Stimulated activated CD4-positive, alpha-beta T cell treated with anti-CD3 and anti-CD28 coated beads, Interleukin-15, amount 100 ng/mL, for 24 hours (primary cell): ENCODE measurements around the gene PRSS3.
A peak's percentile ranks its signal among the peaks of the same experiment; 100 is the strongest.
"Not testable (repeated sequence)": the region's sequence is repeated elsewhere in the genome, so short reads cannot be mapped to it uniquely, and the experiment has no call there.

Experiments
- DNase-seq: peaks from one replicate; pipeline ENCODE4 v3.0.0-alpha.2; 2020

Gene PRSS3

DNA sequence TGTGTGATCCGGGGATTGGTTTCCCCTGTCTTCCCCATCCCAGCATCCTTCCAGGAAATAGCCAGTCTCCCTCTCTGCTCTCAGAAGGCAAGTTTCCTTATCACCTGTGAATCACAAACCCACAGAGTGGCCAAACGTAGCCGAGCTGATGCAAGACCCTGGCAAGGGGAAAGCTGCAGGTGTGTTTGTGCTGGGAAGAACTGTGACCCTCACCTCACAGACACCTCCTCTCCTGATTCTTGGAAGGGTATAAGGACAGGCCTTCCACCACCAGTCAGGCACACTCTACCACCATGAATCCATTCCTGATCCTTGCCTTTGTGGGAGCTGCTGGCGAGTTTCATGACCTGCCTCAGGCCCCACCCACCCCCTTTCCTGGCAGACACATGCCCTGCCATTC is at the start of gene PRSS3:
Gene PRSS3 (plus strand): TSS at position 281 of the 400 bp plus-strand sequence. CDS start 13 bp downstream, at position 294.
- DNase-seq, result no peak

DNA sequence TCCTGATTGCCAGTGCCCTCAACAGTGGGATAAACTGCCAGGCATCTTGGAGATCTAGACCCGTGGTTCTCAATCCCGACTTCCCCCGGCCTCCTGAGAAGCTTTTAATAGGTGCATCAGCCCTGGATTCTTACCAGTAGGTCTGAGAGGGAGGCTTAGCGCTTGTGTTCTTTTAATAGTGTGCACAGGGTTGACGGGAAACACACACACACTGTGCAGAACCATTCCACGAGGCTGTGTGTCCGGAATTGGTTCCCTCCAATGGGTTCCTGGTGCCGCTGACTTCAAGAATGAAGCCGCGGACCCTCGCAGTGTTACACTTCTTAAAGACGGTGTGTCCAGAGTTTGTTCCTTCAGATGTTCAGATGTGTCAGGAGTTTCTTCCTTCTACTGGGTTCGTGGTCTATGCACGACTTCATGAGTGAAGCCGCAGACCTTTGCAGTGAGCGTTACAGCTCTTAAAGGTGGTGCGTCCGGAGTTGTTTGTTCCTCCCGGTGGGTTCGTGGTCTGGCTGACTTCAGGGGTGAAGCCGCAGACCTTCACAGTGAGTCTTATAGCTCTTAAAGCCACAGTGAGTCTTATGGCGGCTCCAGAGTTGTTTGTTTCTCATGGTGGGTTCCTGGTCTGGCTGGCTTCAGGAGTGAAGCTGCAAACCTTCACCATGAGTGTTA is 46.6 kb upstream of the PRSS3 start:
- peak; percentile 27 for DNase-seq

GRCh38 chr9:33749305-33749654 is 46.1 kb upstream of the PRSS3 start:
- peak; percentile 13 for DNase-seq

DNA sequence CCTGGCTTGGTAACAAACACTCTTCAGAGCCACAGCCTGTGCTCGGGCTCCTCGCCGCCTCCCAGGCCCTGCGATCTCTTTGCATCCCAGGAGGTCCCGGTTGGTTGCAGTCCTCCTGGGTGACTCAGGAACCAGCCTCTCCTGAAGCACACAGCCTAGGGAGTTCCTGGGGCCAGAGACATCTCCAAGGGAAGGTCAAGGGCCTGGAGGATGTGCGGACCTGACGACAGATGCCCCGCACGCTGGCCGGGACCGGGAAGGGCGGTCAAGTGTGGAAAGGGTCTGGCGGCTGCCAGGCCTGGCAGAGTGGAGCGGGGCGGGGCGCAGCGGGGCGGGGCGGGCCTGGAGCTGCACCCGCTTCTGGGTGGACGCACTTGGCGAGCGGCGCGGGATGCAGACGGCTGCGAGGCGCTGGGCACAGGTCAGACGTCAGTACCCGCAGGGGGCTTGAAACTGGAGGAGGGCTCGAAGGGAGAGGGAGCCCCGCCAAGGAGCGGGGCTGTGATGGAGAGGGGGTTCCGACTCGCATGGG is 45.0 kb upstream of the PRSS3 start:
- no peak for DNase-seq

GRCh38 chr9:33750839-33751339 is 44.5 kb upstream of the PRSS3 start:
- DNase-seq, result no peak

- no peak for DNase-seq
Observed at GRCh38 chr9:33751536-33752129, 43.7 kb upstream of the PRSS3 start.

GRCh38 chr9:33752130-33752637 is 43.2 kb upstream of the PRSS3 start:
- DNase-seq, result no peak

DNA sequence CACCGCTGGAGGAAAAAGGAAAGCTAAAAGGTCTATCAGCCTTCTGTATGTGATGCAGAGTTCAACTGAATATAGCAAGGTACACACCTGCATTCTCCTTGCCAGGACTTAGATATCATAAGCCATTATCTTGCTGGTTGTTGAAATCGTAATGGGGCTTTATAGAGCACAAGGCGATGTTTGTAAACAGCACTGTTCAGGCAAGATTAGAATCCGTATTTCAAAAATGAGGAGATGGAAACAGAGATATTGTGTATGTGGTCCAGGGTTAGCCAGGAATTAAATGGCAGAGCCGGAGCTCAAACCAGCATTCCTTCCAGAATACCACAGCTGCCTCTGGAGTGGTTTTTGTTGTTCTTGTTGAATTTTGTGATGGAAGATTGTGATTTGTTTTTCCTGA is 42.6 kb upstream of the PRSS3 start:
- not testable (repeated sequence) for DNase-seq

- not testable (repeated sequence) for DNase-seq
Observed at GRCh38 chr9:33759648-33760047, 35.7 kb upstream of the PRSS3 start.

GRCh38 chr9:33762343-33762742 is 33.0 kb upstream of the PRSS3 start:
- DNase-seq, result no peak

DNA sequence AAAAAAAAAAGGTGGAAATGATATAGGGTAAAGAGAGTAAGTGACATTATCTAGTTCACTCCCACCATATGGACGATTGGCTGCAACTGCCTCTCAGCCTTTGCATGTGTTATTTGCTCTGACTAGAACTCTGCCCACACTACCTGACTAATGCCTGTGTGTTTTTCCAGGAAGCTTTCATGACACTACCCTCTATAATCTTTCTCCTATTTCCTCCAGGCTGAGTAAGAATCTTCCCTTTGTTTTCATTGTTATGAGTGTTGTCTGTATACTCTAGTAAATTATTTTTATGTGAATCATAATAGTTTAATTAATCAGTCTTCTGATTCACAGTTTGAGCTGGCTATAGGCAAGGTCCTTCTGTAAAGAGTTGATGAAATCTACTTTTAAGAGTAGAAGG is 31.7 kb upstream of the PRSS3 start:
- not testable (repeated sequence) for DNase-seq

DNA sequence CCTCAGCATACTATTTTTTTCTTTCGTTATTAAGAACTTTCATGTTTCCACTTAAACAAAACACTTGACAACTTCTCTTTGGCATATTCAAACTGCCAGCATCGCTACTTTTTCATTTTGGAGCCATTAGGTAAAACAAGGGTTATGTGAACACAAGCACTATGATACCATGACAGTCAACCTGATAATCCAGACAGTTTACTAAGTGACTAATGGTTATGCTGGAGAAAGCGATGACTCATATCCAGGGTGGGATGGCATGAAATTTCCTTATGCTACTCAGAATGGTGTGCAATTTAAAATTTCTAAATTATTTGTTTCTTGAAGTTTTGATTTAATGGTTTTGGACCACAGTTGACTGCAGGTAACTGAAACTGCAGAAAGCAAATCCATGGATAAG is 29.9 kb upstream of the PRSS3 start:
- DNase-seq, result no peak

DNA sequence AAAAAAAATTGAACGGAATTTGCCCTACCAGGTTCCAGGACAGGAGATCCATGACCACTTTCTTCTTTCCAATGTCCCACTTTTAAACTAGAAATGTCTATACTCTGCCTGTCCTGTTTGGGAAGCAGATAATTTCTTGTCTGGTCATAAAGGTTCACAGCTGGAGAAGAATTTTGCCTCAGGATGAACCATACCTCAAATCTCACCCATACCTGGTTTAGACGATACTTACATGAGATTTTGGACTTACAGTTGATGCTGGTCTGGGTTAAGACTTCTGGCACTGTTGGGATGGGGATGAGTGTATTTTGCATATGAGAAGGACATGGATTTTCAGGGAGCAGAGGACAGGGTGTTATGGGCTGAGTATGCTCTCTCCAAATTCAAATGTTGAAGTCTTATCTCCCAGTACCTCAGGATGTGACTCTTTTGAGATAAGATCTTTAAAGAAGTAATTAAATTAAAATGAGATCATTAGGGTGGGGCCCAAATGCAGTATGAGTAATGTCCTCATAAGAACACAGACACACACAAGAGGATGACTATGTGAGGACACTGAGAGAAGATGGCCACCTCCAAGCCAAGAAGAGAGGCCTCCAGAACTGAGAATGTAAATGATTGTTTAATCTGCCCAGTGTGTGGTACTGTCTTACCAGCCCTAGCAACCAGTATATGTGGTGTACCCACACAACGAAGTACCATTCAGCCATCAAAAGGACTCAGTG is 25.0 kb upstream of the PRSS3 start:
- not testable (repeated sequence) for DNase-seq

DNA sequence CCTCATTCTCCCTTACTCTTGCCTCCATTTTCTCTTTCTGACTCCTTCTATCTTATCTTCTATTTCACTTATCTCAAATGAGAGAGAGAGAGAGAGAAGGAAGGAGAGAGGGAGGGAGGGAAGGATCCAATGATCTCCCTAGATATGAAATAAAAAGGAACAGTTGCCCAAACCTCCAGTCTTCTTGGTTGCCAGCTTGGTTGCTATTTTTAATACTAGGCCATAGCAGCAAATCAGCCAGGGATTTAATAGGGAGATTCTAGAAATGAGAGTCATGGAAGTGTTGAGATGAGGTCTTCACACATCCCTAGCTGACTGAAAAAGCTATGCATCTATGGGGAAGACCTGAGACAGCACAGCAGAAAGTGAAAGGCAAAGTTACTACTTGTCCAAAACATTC is 22.2 kb upstream of the PRSS3 start:
- DNase-seq, result not testable (repeated sequence)

- DNase-seq, result not testable (repeated sequence)
Observed at GRCh38 chr9:33774074-33774659, 21.2 kb upstream of the PRSS3 start.

DNA sequence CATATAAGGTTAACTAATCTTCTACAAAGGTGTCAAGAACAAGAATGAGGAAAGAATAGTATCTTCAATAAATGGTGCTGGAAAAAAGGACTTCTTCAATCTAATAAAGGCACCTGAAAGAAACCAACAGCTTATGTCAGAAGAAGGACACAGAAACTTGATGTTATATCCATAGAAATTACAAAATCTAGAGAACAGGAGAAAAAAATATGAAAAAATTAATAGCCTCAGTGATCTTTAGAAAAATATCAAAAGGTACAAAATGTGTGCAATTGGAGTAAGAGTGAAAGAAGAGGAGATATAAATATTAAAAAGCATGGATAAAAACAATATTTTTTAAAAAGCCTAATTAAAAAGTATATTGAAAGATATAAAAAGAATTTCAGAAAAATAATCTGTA is 18.8 kb upstream of the PRSS3 start:
- no peak for DNase-seq

- DNase-seq, result peak; percentile 48
Observed at GRCh38 chr9:33778700-33779351, 16.5 kb upstream of the PRSS3 start.

- DNase-seq, result no peak
Observed at GRCh38 chr9:33780276-33780675, 15.1 kb upstream of the PRSS3 start.

- DNase-seq, result no peak
Observed at GRCh38 chr9:33781736-33782135, 13.6 kb upstream of the PRSS3 start.

GRCh38 chr9:33782395-33783152 is 12.8 kb upstream of the PRSS3 start:
- DNase-seq, result no peak

DNA sequence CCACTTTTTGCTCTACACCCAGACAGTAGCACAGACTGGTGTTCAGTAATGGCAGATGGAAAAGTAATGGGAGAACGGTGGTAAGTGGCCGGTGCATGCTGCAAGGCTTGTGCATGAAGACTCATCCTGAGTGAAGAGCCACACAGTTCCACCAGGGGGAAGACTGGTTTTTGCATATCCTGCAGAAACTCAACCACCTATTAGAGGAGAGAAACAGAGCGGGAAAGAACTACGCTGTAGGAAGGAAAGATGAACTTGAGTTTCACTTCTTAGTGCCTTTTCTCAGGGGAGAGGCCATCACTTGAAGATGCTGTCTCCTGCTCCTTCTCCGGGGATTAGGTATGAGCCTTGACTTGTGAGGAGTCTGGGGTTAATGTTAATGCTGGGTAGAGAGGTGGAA is 9.4 kb upstream of the PRSS3 start:
- no peak for DNase-seq

DNA sequence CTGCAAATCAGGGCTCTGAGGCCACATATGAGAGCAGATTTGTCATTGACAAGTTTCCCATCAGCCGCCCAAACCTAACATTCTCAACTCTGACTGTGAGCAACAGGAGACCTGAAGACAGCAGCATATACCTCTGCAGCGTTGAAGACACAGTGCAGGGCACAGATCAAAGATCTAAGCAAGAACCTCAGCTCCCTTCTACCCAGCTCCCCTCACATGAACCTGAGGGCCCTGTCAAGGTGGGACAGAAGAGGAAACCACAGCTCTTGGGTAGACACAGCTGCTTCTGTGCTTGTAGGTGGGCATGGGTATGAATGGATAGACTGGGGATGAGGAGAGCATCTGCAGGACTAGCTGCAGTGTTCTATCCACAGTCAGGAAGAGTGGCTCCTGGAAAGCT is 8.7 kb upstream of the PRSS3 start:
- no peak for DNase-seq
